HUDEP-2 (cell line): ENCODE data around the gene DPP6.
"Not testable (repeated sequence)": the region's sequence is repeated elsewhere in the genome, so short reads cannot be mapped to it uniquely, and the experiment has no call there.

ENCODE experiments used
- DNase-seq, 76 experiments: peaks; one replicate each; lab custom pipeline; 2025; ENCODE audit not compliant: unreplicated experiment in 76 of 76; lab: John Stamatoyannopoulos, UW

Gene DPP6

DNA sequence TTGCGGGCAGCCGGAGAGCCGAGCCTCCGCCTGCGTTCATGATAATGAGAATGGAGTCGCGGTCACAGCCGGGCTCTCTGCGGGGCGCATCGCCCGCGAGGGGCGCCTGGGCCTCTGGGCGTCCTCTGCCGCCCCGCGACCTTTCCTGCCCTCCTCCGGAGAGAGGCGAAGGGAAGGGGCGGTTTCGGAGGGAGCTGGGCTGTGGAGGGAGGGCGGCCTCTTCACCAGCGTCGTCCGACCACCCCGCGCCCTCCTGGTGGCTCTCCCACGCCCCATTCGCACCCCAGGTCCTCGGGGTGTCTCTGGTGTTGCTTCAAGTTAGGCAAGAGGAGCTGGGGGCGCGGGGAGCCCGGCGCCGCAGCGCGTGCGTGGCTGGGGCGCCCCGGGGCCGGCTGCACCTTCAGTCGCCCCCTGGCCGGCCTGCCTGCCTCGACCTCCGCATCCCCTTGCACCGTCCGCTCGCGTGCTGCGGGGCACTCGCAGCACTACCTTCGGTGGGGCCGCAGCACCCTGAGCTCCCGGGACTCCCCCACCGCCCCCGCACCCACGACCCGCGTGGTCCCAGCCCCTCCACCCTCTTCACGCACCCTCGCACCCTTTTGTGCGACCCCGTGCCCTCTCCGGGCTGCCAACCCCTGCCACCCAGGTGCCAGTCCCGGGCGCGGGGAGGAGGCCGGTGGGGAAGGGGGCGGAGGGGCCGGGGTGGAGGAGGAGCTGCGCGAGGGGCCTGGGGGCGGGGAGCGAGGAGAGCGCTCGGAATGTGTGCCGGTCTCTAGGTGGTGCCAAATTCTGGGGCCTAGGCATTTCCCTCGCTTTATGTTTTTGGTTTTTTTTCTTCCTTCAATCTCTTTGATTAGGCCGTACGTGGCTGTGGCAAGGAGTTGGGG lies at the start of gene DPP6:
Gene DPP6 (plus strand): TSS at position 756 of the 887 bp plus-strand sequence.
- not testable (repeated sequence) for DNase-seq

DNA sequence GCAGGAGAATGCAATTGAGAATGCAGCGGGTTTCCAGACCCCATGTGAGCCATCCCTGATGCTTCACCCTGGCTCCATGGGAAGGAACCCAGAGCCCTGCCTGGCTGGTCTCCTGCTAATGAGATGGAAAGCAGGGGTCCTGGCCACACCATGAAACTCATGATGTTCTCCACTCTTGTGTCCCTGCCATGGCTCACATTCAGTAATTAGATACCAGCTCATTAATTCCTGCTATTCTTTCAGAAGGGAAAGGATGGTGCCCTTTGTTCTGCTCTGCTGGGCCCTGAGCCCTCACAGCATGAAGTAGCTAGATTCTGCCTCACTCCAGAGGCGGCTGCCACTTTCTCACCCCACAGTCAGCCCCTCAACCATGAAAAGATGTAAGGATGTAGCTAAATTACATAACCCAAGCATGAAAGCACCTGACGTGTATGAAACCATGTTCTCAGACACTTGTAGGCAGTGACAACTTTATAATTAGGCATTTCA lies 42.7 kb upstream of the DPP6 start:
- not testable (repeated sequence) for DNase-seq

DNA sequence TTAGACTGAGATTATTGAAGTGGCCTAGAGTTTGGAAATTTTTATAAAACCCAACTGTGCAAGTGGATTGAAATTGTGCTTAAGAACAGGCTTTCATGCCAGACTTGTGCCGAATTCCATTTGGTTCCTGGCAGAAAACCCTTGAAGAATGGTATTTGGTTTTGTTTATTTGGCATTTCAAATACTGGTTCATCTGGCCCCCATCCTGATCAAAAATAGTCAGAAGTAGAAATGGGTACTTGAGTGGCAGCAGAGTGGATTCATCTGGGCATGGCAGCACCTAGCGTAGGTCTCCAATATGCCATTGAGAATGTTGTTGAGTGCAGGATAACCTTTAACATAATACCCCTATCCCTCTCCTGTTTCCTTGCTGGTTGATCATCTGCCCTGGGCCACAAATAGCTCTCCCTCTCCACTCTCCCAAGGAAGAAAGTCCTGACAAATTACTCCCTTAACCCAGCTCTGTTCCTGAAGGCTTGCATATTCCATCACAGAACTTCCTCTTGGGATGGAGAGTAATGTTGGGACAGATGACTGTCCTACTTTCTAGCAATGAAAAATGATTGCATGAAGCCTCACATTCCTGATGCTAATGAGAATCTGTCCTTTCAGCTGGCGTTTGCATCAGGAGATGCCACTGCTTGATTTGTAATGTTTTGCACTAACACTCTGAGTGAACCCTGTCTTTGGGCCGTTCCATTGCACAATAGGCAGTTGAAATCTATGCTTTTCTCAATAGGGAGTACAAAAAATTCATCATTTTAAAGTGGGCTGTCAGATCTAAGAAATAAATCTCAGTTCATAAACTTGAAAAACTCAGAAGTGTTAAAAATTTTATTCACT lies 41.3 kb upstream of the DPP6 start:
- not testable (repeated sequence) for DNase-seq

DNA sequence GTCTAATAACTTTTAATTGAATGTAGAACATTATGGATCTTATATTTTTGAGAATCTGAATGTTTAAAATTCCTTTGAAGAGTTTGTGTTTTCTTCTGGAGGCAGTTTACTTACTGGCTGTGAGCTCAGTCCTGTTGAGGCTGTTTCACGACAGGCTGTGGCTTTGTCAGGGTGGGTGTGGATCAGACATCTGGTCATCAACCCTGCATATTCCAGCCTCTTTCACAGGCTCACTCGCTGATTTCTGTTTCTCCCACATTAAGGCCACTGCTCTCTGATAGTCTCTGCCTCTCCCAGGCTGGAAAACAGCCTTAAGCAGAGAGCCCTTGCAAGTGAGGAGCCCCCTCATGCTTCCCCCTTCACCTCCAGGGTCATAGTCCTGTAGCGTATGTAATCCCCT lies 39.4 kb upstream of the DPP6 start:
- not testable (repeated sequence) for DNase-seq

DNA sequence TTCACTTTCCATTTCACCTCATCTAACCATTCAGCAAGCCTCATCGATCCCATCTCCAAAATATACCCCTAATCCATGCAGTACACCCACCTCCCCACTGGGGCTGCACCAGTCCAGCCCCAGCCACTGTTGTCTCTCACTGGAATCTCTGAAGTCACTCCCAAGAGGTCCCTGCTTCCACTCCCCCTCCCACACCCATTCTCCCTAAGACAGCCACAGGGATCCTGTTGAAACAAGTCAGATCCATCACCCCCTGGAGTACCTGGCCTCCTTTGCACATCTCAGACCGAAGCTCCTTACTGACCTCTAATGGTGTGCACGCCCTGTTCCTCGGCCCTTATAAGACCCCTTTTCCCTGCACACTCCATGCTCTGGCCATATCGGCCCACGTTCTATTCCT lies 36.6 kb upstream of the DPP6 start:
- not testable (repeated sequence) for DNase-seq

DNA sequence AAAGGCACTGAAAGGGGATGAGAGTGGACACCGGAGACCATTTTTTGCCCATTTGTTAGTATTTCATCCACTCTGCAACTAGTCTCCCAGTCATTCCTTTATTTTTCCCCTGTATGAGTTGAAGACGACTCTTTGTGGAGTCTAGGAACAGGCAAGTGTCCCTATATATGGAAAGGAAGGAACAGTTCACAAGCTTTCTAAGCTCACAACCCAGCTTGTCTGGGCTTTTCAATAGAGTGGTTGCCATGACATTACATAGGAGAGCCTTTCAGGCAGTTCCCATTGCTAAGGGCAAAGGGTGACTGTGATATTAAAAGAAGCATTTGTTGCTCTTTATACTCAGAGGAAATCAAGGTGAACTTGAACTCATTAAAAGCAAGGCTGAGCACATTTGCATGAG lies 33.8 kb upstream of the DPP6 start:
- not testable (repeated sequence) for DNase-seq

DNA sequence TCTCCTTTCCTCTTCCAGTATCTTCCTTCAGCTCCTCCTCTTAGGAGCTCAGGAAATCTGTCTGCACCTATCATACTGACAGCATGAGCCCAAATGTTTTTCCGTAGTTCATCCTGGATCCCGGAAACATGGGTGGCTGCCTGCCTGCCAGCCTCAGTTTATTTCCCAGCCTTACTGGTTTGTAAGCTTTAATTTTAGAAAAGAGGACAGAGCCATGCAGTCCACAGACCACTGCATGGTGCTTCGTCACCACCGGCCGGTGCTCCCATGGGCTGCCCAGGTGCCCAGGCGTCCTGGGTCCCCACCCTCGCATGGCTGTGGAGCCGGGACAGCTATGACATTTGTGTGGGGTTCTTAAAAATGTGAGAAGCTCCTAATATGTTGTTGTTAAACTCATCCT lies 24.4 kb upstream of the DPP6 start:
- not testable (repeated sequence) for DNase-seq

DNA sequence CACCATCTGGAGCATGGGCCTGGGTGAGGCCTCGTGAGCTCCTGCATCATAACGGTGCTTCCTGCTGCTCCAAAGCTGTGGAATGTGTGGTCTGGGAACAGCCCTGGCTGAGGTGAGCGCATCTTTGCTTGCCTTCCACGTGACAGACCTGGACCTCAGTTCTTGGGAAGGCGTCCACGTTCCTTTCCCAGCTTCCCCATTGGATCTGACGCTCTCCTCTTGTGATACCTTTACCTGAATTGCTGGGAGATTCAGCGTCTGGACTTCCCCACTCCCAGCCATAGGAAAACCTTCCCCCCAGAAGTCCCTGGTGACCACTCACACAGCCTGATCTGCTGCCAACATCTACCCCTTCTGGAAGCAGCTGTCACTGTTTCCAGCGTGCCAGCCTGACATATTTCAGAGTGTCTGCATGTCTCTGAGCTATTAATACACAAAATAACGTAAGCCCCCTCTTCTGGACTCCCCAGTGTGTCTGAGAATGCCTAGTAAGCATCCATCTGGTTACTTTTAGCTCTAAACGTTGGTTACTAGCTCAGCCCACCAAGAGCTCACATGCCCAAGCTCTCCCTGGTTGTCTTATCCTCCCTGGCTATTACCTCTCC lies 21.6 kb upstream of the DPP6 start:
- not testable (repeated sequence) for DNase-seq

DNA sequence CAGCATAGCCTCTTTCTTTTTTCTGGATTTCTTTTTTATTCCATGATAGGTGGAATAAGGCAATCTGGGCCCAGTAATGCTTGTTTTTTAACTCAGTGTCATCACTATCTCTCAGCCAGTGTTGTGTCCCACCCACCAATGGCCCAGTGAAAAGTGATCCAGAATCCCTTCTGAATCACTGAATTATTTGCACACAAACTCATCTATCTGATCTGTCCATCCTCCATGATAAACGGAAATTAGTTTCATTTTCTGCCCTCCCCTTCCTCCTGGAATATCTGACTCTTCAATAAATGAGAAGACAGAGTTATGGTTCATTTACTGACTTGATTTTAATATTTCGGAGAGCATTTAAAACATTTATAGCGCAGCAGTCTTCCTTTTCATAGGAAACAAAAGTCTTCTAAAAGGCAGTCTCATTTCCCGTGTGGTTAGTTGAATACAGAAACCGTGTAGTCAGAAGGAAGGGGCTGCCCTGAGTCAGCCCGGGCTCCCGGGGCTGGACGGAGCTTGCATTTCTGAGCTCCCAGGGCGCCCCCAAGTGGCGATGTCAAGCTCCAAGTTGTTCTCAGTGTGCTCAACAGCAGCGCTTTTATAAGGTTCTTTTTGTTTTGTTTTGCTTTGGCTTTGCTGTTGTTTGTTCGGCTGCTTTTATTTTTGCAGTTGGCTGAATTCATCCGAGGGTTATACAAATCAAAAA lies 12.6 kb upstream of the DPP6 start:
- not testable (repeated sequence) for DNase-seq

DNA sequence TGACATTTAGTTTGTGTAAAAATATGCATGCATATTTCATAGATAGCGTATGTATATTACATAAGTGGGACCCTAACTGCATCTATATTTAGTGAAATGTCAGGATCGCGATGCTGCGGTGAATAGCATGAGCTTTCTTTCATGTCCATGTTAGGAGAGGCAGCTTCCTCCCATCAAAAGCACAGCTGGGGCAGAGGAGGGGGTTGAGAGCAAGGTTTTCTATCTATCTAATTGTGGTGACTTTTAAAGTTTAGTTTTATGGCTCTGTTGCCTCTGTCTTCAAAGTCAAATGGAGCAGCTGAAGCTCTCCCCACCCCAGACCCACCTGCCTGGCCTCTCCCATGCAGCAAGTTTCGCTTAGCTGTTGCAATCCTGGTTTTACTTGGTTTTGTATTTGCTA lies 1.8 kb upstream of the DPP6 start:
- not testable (repeated sequence) for DNase-seq

DNA sequence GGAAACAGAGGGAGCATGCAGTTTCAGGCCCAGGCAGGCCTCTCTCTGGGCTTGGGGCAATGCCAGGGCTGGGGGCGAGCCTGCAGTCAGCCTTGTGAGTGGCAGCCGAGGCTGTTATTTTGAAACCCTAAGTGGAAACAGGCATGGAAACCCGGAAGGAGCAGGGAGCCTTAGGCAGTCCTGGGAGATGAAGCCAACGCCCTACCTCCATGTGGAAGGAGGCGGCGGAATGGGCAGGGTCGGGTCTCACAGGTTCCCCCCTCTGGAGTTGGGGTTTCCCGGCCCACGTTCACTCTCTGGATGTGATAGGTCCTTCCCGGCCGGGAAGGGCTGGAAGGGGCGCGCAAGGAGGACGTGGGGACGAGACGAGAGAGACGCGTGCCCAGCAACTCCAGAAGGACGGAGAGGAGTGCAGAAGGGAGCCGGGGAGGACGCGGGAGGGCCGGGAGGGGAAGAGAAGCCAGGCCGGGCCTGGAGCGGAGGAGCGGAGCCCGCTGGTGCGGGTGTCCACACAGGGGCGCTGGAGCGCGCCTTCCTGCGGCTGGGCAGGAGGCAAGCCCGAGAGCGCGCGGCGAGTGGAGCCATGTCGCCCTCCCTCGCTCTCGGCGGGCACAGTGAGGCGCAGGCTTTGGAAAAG lies 1.1 kb upstream of the DPP6 start:
- not testable (repeated sequence) for DNase-seq

DNA sequence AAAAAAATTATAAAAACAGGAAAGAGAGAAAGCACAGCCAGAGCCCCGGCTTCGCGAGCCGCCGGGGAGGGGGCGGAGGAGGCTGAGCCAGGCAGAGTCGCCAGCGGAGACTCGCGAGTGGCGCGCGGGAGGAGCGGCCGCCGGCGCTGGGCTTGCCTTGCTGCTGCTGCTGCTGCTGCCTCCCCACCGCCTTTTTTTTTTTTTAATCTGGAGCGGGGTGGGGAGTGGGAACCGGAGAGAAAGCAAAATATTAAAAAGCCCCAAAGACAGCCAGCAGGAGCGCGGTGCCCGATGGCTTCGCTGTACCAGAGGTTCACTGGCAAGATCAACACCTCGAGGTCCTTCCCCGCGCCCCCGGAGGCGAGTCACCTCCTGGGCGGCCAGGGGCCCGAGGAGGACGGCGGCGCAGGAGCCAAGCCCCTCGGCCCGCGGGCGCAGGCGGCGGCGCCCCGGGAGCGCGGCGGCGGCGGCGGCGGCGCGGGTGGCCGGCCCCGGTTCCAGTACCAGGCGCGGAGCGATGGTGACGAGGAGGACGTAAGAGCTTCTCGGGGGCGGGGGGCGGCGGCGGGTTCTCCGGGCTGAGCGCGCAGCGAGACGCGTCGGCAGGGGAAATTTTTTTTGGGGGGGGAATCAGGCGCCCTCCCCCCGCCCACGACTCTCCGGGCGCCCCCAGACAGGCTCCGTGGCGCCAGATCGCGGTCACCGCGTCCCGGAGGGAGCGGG lies 493 bp downstream of the DPP6 start:
- not testable (repeated sequence) for DNase-seq

DNA sequence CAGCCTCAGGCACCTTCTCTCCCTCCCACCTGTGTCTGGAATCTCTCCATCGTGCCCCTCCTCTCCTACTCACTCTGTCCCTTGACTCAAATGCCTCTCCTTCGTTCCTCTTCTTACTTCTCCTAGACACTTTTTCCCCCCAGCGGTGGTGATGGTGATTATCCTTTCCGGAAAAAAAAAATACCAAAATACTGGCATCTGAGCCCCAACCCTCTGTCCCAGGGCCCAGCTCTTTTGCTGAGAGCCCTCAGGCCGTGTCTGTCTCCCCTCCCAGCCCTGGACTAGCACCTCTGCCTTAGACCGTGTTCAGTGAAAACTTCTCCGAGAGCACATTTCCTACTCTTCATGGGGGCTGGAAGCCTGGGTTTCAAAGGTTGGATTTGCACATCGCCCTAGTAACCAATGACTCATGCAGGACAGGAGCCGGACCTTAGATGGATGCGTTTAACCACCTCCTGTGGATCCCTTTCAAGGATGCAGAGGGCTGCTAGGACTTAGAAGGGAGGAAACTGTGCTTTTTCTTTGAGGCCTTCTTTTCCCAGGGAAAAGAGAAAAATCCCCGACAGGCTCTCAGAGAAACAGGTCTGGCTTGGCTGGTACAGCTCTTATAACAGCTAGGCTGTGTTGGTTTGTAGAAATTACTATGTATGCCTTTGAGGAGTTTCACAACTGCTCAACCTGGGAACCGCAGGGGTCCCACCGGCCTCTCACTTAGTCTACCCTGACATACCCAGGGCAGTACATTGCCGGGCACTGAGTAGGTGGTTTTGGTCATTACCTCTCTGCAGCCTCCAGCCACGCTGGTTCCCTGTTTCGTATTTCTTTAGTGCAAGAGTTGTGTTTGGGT lies 1.5 kb downstream of the DPP6 start:
- DNase-seq: not testable (repeated sequence)

DNA sequence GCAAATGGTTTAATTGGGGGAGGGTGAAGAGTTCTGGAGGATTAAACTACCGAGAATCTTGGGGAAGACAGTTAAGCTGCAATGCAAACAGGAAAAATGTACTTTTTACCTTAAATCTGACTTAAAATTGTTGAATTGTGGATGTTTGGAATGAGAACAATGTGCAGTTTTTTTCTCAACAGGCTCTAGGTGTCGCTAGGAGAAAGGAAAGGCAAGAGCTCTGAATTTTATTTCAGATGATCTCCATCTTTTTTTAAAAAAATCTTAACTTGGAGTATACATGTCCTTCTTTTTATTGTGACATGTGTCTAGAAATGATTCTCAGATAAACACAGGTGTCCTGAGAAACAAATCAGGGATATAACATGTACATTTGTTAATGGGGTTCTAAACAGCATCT lies 2.5 kb downstream of the DPP6 start:
- DNase-seq: not testable (repeated sequence)

DNA sequence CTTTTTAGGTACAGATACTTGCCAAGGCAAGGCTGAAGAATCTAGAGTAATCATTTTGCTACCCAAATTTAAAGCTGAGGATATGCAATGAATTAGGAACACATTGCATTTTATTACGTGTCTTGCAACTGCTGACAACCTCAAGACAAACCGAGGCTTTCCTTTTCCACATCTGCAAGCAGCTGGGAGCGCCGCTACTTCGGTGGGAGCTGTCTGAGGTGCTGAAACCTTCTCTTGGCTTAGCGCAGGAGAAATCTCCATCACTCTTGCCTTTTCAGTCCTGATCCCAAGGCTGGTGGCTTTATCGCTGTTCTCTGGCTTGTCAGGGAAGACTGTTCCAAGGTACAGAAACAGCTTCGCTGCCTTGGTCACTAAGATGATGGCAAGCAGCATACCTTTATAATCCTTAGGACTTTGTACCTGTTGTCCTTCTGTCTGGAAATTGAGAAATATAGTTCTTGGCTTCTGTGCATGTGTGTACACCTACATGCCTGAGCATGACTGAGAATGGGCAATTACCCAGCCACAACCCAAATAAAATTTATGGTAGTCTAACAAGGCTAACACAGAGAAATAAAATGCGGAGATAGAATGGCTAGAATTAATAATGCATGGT lies 3.4 kb downstream of the DPP6 start:
- peak in 36 of 76 experiments; percentile 0 to 41 (median 12) for DNase-seq

DNA sequence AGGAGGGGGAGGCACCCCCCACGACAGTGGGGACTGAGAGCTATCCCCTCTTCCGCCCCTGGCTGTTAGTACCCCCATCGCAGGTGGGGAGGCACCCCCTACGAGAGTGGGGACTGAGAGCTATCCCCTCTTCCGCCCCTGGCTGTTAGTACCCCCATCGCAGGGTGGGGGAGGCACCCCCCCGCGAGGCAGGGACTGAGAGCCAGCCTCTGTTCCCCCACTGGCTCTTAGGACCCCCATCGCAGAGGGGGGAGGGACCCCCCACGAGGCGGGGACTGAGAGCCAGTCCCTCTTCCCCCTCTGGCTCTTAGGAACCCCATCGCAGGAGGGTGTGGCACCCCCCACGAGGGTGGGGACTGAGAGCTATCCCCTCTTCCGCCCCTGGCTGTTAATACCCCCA lies 6.6 kb downstream of the DPP6 start:
- not testable (repeated sequence) for DNase-seq

DNA sequence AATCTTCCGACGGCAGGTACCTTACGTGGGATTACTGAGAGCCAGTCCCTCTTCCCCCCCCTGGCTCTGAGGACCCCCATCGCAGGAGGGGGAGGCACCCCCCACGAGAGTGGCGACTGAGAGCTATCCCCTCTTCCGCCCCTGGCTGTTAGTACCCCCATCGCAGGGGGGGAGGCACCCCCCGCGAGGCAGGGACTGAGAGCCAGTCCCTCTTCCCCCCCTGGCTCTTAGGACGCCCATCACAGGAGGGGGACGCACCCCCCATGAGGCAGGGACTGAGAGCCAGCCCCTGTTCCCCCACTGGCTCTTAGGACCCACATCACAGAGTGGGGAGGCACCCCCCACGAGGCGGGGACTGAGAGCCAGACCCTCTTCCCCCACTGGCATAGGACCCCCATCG lies 8.4 kb downstream of the DPP6 start:
- DNase-seq: not testable (repeated sequence)

DNA sequence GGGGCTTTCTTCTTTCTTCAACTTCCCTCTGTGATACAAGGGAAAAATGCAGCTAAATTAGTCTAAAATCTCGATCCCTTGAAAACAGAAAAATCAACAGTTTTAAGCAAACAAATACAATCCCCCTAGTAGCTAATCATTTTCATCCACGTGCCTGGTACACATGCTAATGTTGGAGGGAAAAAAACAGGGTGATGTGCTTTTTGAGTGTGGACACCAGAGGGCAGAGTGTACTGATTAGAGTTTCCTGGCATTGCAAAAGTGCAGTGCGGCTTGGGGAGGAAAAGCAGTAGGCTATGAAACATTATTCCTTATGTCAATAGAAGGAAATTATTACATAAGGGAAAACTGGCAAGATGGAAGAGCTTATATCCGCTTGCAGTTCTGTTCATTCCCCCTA lies 19.6 kb downstream of the DPP6 start:
- peak in 15 of 76 experiments; percentile 0 to 35 (median 15) for DNase-seq
